GM12873 (cell line): Measurements from ENCODE around the gene EMSY.

ENCODE experiments used
- CTCF ChIP-seq: IDR thresholded peaks from 2 replicates; pipeline ENCODE4 v1.5.1; 2012; ENCODE audit warnings: low read depth, mild to moderate bottlenecking, moderate library complexity, low read length, control low read depth; ENCODE audit not compliant: insufficient read depth; ENCODE audit errors: missing control alignments

Gene EMSY

GRCh38 chr11:76524461-76524860, 79.6 kb downstream of the EMSY start:
- TF ChIP-seq CTCF = no peak

GRCh38 chr11:76524919-76525318, 80.1 kb downstream of the EMSY start:
- TF ChIP-seq CTCF = no peak

- no peak for TF ChIP-seq CTCF
Observed at GRCh38 chr11:76526878-76527277, 82.1 kb downstream of the EMSY start.

GRCh38 chr11:76542436-76542835, 97.6 kb downstream of the EMSY start:
- TF ChIP-seq CTCF = no peak

GRCh38 chr11:76543006-76543703, 98.3 kb downstream of the EMSY start:
- no peak for TF ChIP-seq CTCF

- no peak for TF ChIP-seq CTCF
Observed at GRCh38 chr11:76550781-76551180, 106.0 kb downstream of the EMSY start.

GRCh38 chr11:76551400-76551799, 106.6 kb downstream of the EMSY start:
- no peak for TF ChIP-seq CTCF

GRCh38 chr11:76552987-76553386, 108.2 kb downstream of the EMSY start:
- TF ChIP-seq CTCF = no peak
